WTC11 (cell line): ENCODE data around the gene KLHDC4. TPM values are rescaled to one million over a fixed set of nuclear protein-coding genes. Genes with fewer than 3 reads are reported as not detected.

ENCODE experiments used
- ATAC-seq: fragments of 200-7000 bp; cut with Tn5 transposase; 2 replicates; pipeline ENCODE4 v1.10.0; 2021; ENCODE audit warnings: mild to moderate bottlenecking, moderate library complexity
- CTCF ChIA-PET: fragments of 300-600 bp; sonication (Branson Sonifier 250); formaldehyde crosslinking; loops from one replicate; lab custom pipeline; 2021; ENCODE audit warnings: antibody characterized with exemption; lab: Charles Lee
- POLR2A ChIA-PET: fragments of 350-600 bp; sonication (Branson Sonifier 250); formaldehyde crosslinking; loops from one replicate; lab custom pipeline; 2021; ENCODE audit warnings: antibody characterized with exemption; lab: Charles Lee
- DNase-seq: peaks from one replicate; pipeline ENCODE4 v3.0.0; 2021; ENCODE audit warnings: low spot score
- H3K27ac Mint-ChIP-seq: 2 replicates; pipeline ENCODE4 v1.8.0; 2021; ENCODE audit warnings: mixed read lengths
- H3K27me3 Mint-ChIP-seq: 2 replicates; pipeline ENCODE4 v1.8.0; 2021; ENCODE audit warnings: low read depth, mild to moderate bottlenecking, moderate library complexity, mixed read lengths
- H3K36me3 Mint-ChIP-seq: 2 replicates; pipeline ENCODE4 v1.8.0; 2021; ENCODE audit warnings: mixed read lengths
- H3K4me1 Mint-ChIP-seq: 2 replicates; pipeline ENCODE4 v1.8.0; 2022; ENCODE audit warnings: mixed read lengths
- H3K4me3 Mint-ChIP-seq: 2 replicates; pipeline ENCODE4 v1.8.0; 2021; ENCODE audit warnings: mild to moderate bottlenecking, moderate library complexity, mixed read lengths
- H3K9me3 Mint-ChIP-seq: 2 replicates; pipeline ENCODE4 v1.8.0; 2021; ENCODE audit warnings: mixed read lengths
- ATF1 ChIP-seq: sonication (generic); formaldehyde crosslinking; IDR thresholded peaks from 2 replicates; pipeline ENCODE4 v1.8.1; 2023; ENCODE audit warnings: mild to moderate bottlenecking, moderate library complexity, missing genetic modification reagents
- CREM ChIP-seq: sonication (generic); formaldehyde crosslinking; IDR thresholded peaks from 2 replicates; pipeline ENCODE4 v1.8.1; 2022; ENCODE audit warnings: mild to moderate bottlenecking, missing genetic modification reagents, moderate library complexity
- ELF4 ChIP-seq: sonication (generic); formaldehyde crosslinking; IDR thresholded peaks from 2 replicates; pipeline ENCODE4 v1.8.1; 2022; ENCODE audit warnings: low read depth, mild to moderate bottlenecking, moderate library complexity, missing genetic modification reagents
- FOXK1 ChIP-seq: sonication (generic); formaldehyde crosslinking; IDR thresholded peaks from 2 replicates; pipeline ENCODE4 v1.8.0; 2022; ENCODE audit warnings: mild to moderate bottlenecking, moderate library complexity, missing genetic modification reagents
- FOXP1 ChIP-seq: sonication (generic); formaldehyde crosslinking; IDR thresholded peaks from 2 replicates; pipeline ENCODE4 v1.8.0; 2022; ENCODE audit warnings: missing genetic modification reagents, mild to moderate bottlenecking, moderate library complexity, borderline replicate concordance
- GABPB1 ChIP-seq: sonication (generic); formaldehyde crosslinking; IDR thresholded peaks from 2 replicates; pipeline ENCODE4 v1.8.1; 2023; ENCODE audit warnings: mild to moderate bottlenecking, missing genetic modification reagents
- MYBL2 ChIP-seq: sonication (generic); formaldehyde crosslinking; IDR thresholded peaks from 2 replicates; pipeline ENCODE4 v1.8.1; 2023; ENCODE audit warnings: mild to moderate bottlenecking, moderate library complexity, missing genetic modification reagents
- NR3C1 ChIP-seq: sonication (generic); formaldehyde crosslinking; conservative IDR thresholded peaks from 2 replicates; pipeline ENCODE4 v1.8.1; 2023; ENCODE audit warnings: low read depth, mild to moderate bottlenecking, missing genetic modification reagents
- SMAD4 ChIP-seq: sonication (generic); formaldehyde crosslinking; IDR thresholded peaks from 2 replicates; pipeline ENCODE4 v1.8.0; 2022; ENCODE audit warnings: mild to moderate bottlenecking, missing genetic modification reagents
- ZNF219 ChIP-seq: sonication (generic); formaldehyde crosslinking; IDR thresholded peaks from 2 replicates; pipeline ENCODE4 v1.8.0; 2023; ENCODE audit warnings: missing genetic modification reagents, mild to moderate bottlenecking, borderline replicate concordance
- ZNF263 ChIP-seq: sonication (generic); formaldehyde crosslinking; IDR thresholded peaks from 2 replicates; pipeline ENCODE4 v1.8.1; 2022; ENCODE audit warnings: low read depth, mild to moderate bottlenecking, moderate library complexity, missing genetic modification reagents
- ZNF416 ChIP-seq: fragments of 250-450 bp; sonication (Bioruptor Pico); IDR thresholded peaks from 2 replicates; pipeline ENCODE4 v1.9.0; 2021; ENCODE audit warnings: mild to moderate bottlenecking, inconsistent platforms
- total RNA-seq: library from RNA; stranded (reverse); gene quantifications from 3 replicates; pipeline ENCODE4 v1.2.3, GENCODE V29; 2021
- TF ChIP-seq, protein P1 (sequence below): sonication (generic); formaldehyde crosslinking; conservative IDR thresholded peaks from 2 replicates; pipeline ENCODE4 v1.8.1; 2023; ENCODE audit warnings: mild to moderate bottlenecking, low read depth, missing genetic modification reagents, moderate library complexity
- TF ChIP-seq, protein P2 (sequence below): sonication (generic); formaldehyde crosslinking; IDR thresholded peaks from 2 replicates; pipeline ENCODE4 v1.8.1; 2022; ENCODE audit warnings: mild to moderate bottlenecking, moderate library complexity, missing genetic modification reagents
- TF ChIP-seq, protein P3 (sequence below): sonication (generic); formaldehyde crosslinking; IDR thresholded peaks from 2 replicates; pipeline ENCODE4 v1.8.0; 2023; ENCODE audit warnings: mild to moderate bottlenecking, missing genetic modification reagents
- TF ChIP-seq, protein P4 (sequence below): sonication (generic); formaldehyde crosslinking; IDR thresholded peaks from 2 replicates; pipeline ENCODE4 v1.8.1; 2022; ENCODE audit warnings: low read depth, missing genetic modification reagents, borderline replicate concordance
- TF ChIP-seq, protein P5 (sequence below): fragments of 250-450 bp; sonication (Bioruptor Pico); IDR thresholded peaks from 2 replicates; pipeline ENCODE4 v1.9.0; 2021; ENCODE audit warnings: mild to moderate bottlenecking, borderline replicate concordance

The KLHDC4 gene
- total RNA-seq, 1 experiment from 2014 or later = 63.6 TPM

DNA sequence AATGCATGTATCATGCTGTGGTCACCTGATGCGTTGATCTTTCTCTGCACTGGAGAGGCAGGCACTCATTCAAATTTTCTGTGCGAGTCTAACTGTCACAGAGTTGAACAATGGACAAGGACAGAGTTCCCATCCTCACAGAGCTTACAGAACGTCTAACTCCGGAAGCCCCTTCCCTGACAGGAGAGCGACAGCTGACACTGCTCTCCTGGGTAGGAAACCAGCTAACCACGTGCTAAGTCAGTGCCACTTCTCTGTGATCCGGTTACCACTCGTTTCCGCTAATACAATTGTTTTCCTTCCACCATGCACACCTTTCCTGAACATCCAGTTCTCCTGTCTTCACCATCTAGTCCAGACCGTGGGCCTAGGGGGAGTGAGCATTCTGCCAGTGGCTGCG is 11.3 kb downstream of the KLHDC4 start:
- ATAC-seq = no peak
- H3K9me3 Mint-ChIP-seq = no peaks in the 10 kb centered on the region
- H3K36me3 Mint-ChIP-seq = peaks cover 72% of the 10 kb centered on the region
- H3K4me1 Mint-ChIP-seq = no peaks in the 10 kb centered on the region
- TF ChIP-seq, protein P1, sequence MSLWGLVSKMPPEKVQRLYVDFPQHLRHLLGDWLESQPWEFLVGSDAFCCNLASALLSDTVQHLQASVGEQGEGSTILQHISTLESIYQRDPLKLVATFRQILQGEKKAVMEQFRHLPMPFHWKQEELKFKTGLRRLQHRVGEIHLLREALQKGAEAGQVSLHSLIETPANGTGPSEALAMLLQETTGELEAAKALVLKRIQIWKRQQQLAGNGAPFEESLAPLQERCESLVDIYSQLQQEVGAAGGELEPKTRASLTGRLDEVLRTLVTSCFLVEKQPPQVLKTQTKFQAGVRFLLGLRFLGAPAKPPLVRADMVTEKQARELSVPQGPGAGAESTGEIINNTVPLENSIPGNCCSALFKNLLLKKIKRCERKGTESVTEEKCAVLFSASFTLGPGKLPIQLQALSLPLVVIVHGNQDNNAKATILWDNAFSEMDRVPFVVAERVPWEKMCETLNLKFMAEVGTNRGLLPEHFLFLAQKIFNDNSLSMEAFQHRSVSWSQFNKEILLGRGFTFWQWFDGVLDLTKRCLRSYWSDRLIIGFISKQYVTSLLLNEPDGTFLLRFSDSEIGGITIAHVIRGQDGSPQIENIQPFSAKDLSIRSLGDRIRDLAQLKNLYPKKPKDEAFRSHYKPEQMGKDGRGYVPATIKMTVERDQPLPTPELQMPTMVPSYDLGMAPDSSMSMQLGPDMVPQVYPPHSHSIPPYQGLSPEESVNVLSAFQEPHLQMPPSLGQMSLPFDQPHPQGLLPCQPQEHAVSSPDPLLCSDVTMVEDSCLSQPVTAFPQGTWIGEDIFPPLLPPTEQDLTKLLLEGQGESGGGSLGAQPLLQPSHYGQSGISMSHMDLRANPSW (CRISPR knock-in tag) = no peak
- no peak for TF ChIP-seq GABPB1 (CRISPR knock-in tag)
- TF ChIP-seq NR3C1 (CRISPR knock-in tag) = no peak
- TF ChIP-seq ZNF263 (CRISPR knock-in tag) = no peak
- TF ChIP-seq, protein P2, sequence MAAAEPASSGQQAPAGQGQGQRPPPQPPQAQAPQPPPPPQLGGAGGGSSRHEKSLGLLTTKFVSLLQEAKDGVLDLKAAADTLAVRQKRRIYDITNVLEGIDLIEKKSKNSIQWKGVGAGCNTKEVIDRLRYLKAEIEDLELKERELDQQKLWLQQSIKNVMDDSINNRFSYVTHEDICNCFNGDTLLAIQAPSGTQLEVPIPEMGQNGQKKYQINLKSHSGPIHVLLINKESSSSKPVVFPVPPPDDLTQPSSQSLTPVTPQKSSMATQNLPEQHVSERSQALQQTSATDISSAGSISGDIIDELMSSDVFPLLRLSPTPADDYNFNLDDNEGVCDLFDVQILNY (CRISPR knock-in tag) = no peak
- TF ChIP-seq ZNF219 = no peak
- no peak for TF ChIP-seq CREM (CRISPR knock-in tag)
- TF ChIP-seq, protein P3, sequence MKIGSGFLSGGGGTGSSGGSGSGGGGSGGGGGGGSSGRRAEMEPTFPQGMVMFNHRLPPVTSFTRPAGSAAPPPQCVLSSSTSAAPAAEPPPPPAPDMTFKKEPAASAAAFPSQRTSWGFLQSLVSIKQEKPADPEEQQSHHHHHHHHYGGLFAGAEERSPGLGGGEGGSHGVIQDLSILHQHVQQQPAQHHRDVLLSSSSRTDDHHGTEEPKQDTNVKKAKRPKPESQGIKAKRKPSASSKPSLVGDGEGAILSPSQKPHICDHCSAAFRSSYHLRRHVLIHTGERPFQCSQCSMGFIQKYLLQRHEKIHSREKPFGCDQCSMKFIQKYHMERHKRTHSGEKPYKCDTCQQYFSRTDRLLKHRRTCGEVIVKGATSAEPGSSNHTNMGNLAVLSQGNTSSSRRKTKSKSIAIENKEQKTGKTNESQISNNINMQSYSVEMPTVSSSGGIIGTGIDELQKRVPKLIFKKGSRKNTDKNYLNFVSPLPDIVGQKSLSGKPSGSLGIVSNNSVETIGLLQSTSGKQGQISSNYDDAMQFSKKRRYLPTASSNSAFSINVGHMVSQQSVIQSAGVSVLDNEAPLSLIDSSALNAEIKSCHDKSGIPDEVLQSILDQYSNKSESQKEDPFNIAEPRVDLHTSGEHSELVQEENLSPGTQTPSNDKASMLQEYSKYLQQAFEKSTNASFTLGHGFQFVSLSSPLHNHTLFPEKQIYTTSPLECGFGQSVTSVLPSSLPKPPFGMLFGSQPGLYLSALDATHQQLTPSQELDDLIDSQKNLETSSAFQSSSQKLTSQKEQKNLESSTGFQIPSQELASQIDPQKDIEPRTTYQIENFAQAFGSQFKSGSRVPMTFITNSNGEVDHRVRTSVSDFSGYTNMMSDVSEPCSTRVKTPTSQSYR = no peak
- TF ChIP-seq ZNF416 (CRISPR knock-in tag) = no peak
- TF ChIP-seq FOXP1 (CRISPR knock-in tag) = no peak
- TF ChIP-seq, protein P4, sequence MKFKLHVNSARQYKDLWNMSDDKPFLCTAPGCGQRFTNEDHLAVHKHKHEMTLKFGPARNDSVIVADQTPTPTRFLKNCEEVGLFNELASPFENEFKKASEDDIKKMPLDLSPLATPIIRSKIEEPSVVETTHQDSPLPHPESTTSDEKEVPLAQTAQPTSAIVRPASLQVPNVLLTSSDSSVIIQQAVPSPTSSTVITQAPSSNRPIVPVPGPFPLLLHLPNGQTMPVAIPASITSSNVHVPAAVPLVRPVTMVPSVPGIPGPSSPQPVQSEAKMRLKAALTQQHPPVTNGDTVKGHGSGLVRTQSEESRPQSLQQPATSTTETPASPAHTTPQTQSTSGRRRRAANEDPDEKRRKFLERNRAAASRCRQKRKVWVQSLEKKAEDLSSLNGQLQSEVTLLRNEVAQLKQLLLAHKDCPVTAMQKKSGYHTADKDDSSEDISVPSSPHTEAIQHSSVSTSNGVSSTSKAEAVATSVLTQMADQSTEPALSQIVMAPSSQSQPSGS (CRISPR knock-in tag) = no peak
- TF ChIP-seq FOXK1 = no peak
- TF ChIP-seq, all 79 proteins: peak for 0
- H3K4me3 Mint-ChIP-seq = no peak overlapping the region
- ChIA-PET POLR2A (interaction anchor here (0.5 kb wide), 1 partner anchor 20 kb away, joined by 3 read pairs; no protein-coding TSS in a partner anchor), CTCF (no interaction called here)
- H3K27me3 Mint-ChIP-seq = no peaks in the 10 kb centered on the region
- DNase-seq = no peak
- no peak overlapping the region for H3K27ac Mint-ChIP-seq

DNA sequence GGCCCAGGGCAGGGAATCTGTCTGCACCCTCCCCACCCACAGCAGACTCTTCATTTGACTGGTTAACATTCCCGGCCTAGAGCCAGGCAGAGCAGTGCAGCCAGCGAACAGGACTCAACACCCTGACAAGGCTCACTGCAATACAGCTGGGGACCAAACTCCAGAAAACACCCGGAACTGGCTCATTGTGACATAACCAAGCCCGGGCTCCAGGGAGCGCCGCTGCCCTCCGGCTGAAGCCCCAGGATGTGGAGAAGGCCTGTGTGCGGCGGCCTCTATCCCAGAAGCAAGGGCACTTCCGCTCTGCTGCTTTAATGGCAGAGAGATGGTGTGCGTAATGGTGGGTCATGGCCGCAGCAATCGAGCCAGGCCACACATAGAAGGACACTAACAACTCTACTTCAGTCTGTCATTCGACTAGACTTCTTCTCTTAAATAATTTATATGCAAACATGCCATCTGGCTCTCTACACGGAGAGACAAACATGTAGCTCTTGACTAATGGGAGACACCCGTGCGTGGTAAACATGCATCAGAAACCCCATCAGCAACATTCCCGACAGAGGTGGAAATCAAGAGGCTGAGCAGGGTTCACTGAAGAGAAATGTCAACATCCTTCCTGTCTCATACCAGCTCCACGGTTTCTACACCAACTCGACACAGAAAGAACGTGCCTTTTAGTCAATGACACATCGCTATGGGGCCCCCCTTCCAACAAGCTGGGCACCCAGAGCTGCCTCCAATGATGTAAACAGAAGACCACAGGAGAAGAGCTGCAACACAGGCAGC is 18.0 kb downstream of the KLHDC4 start:
- no peak overlapping the region for H3K27ac Mint-ChIP-seq
- POLR2A ChIA-PET = no interaction called here

DNA sequence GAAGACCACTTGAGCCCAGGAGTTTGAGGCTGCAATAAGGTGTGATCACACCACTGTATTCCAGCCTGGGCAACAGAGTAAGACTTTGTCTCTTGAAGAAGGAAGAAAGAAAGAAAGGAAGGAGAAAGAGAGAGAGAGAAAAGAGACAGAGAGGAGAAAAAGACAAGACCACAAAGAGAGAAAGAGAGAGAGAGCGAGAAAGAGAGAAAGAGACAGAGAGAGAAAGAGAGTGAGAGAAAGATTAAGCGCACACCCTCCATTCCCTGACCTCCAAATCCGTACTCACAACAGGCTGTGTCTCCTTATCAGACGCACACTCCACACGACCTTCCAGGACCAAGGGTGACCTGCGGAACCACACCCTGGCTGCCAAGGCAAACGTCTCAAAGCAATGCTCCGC is 19.6 kb downstream of the KLHDC4 start:
- DNase-seq (no peak), ATAC-seq (no peak)
- ChIA-PET POLR2A (no interaction called here), CTCF (no interaction called here)
- Mint-ChIP-seq H3K27me3 (no peaks in the 10 kb centered on the region; the same call in 1 of the 2 replicates), H3K9me3 (peaks cover 6% of the 10 kb centered on the region; the same call in 1 of the 2 replicates), H3K36me3 (peaks cover 73% of the 10 kb centered on the region), H3K27ac (no peak overlapping the region), H3K4me1 (no peaks in the 10 kb centered on the region), H3K4me3 (no peak overlapping the region)
- TF ChIP-seq MYBL2 (CRISPR knock-in tag) (no peak), SMAD4 (CRISPR knock-in tag) (no peak), FOXK1 (no peak), ATF1 (CRISPR knock-in tag) (no peak)
- TF ChIP-seq, protein P5, sequence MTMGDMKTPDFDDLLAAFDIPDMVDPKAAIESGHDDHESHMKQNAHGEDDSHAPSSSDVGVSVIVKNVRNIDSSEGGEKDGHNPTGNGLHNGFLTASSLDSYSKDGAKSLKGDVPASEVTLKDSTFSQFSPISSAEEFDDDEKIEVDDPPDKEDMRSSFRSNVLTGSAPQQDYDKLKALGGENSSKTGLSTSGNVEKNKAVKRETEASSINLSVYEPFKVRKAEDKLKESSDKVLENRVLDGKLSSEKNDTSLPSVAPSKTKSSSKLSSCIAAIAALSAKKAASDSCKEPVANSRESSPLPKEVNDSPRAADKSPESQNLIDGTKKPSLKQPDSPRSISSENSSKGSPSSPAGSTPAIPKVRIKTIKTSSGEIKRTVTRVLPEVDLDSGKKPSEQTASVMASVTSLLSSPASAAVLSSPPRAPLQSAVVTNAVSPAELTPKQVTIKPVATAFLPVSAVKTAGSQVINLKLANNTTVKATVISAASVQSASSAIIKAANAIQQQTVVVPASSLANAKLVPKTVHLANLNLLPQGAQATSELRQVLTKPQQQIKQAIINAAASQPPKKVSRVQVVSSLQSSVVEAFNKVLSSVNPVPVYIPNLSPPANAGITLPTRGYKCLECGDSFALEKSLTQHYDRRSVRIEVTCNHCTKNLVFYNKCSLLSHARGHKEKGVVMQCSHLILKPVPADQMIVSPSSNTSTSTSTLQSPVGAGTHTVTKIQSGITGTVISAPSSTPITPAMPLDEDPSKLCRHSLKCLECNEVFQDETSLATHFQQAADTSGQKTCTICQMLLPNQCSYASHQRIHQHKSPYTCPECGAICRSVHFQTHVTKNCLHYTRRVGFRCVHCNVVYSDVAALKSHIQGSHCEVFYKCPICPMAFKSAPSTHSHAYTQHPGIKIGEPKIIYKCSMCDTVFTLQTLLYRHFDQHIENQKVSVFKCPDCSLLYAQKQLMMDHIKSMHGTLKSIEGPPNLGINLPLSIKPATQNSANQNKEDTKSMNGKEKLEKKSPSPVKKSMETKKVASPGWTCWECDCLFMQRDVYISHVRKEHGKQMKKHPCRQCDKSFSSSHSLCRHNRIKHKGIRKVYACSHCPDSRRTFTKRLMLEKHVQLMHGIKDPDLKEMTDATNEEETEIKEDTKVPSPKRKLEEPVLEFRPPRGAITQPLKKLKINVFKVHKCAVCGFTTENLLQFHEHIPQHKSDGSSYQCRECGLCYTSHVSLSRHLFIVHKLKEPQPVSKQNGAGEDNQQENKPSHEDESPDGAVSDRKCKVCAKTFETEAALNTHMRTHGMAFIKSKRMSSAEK (CRISPR knock-in tag) = no peak

More for the DNA sequence above, 18.0 kb downstream of the KLHDC4 start:
- no peaks in the 10 kb centered on the region; the same call in 1 of the 2 replicates for H3K27me3 Mint-ChIP-seq
- DNase-seq (peak; percentile 33), ATAC-seq (peak; percentile 73)
- peaks cover 66% of the 10 kb centered on the region for H3K36me3 Mint-ChIP-seq
- TF ChIP-seq ATF1 (CRISPR knock-in tag) (no peak), ELF4 (CRISPR knock-in tag) (no peak)
- CTCF ChIA-PET = interaction anchor here (0.6 to 1.9 kb wide), 3 partner anchors 21 to 110 kb away, joined by 3 to 7 read pairs (median 3); no protein-coding TSS in a partner anchor
- no peak overlapping the region for H3K4me3 Mint-ChIP-seq
- no peaks in the 10 kb centered on the region for H3K4me1 Mint-ChIP-seq
- no peaks in the 10 kb centered on the region for H3K9me3 Mint-ChIP-seq
